ENCODE data around the gene COQ10A. TPM values are rescaled to one million over a fixed set of nuclear protein-coding genes. Genes with fewer than 3 reads are reported as not detected.

COQ10A gene
- total RNA-seq, 1 donor from 2014 or later: 18.9 TPM

- peak overlapping the region; percentile 95 for H3K4me3 Mint-ChIP-seq (ENCODE audit: unreplicated experiment)
- peak overlapping the region; percentile 66 for H3K27ac Mint-ChIP-seq (ENCODE audit: unreplicated experiment)
- no peaks in the 10 kb centered on the region for H3K36me3 Mint-ChIP-seq (ENCODE audit: unreplicated experiment)
- TF ChIP-seq, protein P1, sequence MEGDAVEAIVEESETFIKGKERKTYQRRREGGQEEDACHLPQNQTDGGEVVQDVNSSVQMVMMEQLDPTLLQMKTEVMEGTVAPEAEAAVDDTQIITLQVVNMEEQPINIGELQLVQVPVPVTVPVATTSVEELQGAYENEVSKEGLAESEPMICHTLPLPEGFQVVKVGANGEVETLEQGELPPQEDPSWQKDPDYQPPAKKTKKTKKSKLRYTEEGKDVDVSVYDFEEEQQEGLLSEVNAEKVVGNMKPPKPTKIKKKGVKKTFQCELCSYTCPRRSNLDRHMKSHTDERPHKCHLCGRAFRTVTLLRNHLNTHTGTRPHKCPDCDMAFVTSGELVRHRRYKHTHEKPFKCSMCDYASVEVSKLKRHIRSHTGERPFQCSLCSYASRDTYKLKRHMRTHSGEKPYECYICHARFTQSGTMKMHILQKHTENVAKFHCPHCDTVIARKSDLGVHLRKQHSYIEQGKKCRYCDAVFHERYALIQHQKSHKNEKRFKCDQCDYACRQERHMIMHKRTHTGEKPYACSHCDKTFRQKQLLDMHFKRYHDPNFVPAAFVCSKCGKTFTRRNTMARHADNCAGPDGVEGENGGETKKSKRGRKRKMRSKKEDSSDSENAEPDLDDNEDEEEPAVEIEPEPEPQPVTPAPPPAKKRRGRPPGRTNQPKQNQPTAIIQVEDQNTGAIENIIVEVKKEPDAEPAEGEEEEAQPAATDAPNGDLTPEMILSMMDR (IDR thresholded peaks at IDR 0.05; ENCODE audit: partially characterized antibody, unreplicated experiment): no peak
- H3K9me3 Mint-ChIP-seq (ENCODE audit: unreplicated experiment): peaks cover 12% of the 10 kb centered on the region
- peaks cover 2% of the 10 kb centered on the region for H3K27me3 Mint-ChIP-seq (ENCODE audit: unreplicated experiment)
- DNase-seq: no peak
- H3K4me1 Mint-ChIP-seq (ENCODE audit: low read depth, unreplicated experiment): peaks cover 24% of the 10 kb centered on the region
These were observed 32.1 kb downstream of the COQ10A start for GRCh38 chr12:56298828-56299227.

DNA sequence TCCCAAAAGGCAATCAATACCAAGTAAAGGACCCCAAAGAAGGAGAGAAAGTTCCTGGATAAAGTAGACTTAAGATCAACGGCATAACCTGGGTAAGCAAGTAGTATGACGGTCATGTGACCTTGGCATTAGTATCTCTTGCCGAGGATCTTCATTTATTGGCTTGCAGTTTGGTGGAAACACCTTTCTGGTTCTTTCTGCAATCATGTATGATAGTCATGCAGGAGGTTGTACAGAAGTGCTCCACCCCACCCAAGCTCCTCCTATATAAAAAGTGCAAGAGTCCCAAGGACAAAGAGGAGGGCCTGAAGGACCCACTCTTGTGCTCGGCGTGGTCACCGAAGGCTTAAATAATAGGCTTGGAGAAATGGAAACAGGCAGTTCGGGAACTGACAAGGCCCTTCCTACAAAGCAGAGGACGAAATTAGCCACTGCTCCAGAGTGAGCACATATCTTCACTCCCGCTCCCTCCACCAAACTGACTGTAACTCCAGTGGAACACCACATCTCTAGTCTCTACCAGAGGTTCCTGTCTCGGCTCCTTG is 32.6 kb downstream of the COQ10A start:
- no peak for DNase-seq
- H3K36me3 Mint-ChIP-seq (ENCODE audit: unreplicated experiment): no peaks in the 10 kb centered on the region
- TF ChIP-seq, protein P1 (IDR thresholded peaks at IDR 0.05; ENCODE audit: partially characterized antibody, unreplicated experiment): no peak
- peaks cover 2% of the 10 kb centered on the region for H3K27me3 Mint-ChIP-seq (ENCODE audit: unreplicated experiment)
- peaks cover 24% of the 10 kb centered on the region for H3K4me1 Mint-ChIP-seq (ENCODE audit: low read depth, unreplicated experiment)
- H3K27ac Mint-ChIP-seq (ENCODE audit: unreplicated experiment): peak overlapping the region; percentile 87
- peaks cover 12% of the 10 kb centered on the region for H3K9me3 Mint-ChIP-seq (ENCODE audit: unreplicated experiment)
- H3K4me3 Mint-ChIP-seq (ENCODE audit: unreplicated experiment): peak overlapping the region; percentile 95

GRCh38 chr12:56299853-56300643 is 33.3 kb downstream of the COQ10A start, which contains the start of gene CS:
Gene CS, minus strand, starts transcription at chr12:56300330. Its CDS starts 129 bp downstream, at chr12:56300201.
- no peaks in the 10 kb centered on the region for H3K36me3 Mint-ChIP-seq (ENCODE audit: unreplicated experiment)
- H3K4me3 Mint-ChIP-seq (ENCODE audit: unreplicated experiment): peak within 1 kb of the TSS; percentile 95
- peaks cover 24% of the 10 kb centered on the region for H3K4me1 Mint-ChIP-seq (ENCODE audit: low read depth, unreplicated experiment)
- peaks cover 12% of the 10 kb centered on the region for H3K9me3 Mint-ChIP-seq (ENCODE audit: unreplicated experiment)
- TF ChIP-seq, protein P1 (IDR thresholded peaks at IDR 0.05; ENCODE audit: partially characterized antibody, unreplicated experiment): no peak
- H3K27me3 Mint-ChIP-seq (ENCODE audit: unreplicated experiment): peaks cover 2% of the 10 kb centered on the region
- H3K27ac Mint-ChIP-seq (ENCODE audit: unreplicated experiment): peak within 1 kb of the TSS; percentile 87
- peak; percentile 99 for DNase-seq

GRCh38 chr12:56300644-56301464 is 34.1 kb downstream of the COQ10A start:
- peaks cover 24% of the 10 kb centered on the region for H3K4me1 Mint-ChIP-seq (ENCODE audit: low read depth, unreplicated experiment)
- peak overlapping the region; percentile 87 for H3K27ac Mint-ChIP-seq (ENCODE audit: unreplicated experiment)
- no peak for DNase-seq
- H3K9me3 Mint-ChIP-seq (ENCODE audit: unreplicated experiment): peaks cover 14% of the 10 kb centered on the region
- TF ChIP-seq, protein P1 (IDR thresholded peaks at IDR 0.05; ENCODE audit: partially characterized antibody, unreplicated experiment): no peak
- H3K36me3 Mint-ChIP-seq (ENCODE audit: unreplicated experiment): no peaks in the 10 kb centered on the region
- H3K4me3 Mint-ChIP-seq (ENCODE audit: unreplicated experiment): peak overlapping the region; percentile 95
- peaks cover 2% of the 10 kb centered on the region for H3K27me3 Mint-ChIP-seq (ENCODE audit: unreplicated experiment)
